HEK293 (cell line): ENCODE results near the gene SYNGR3.

Source experiments
- CTCF ChIP-seq: fragments of 450-650 bp; formaldehyde crosslinking; IDR thresholded peaks from 2 replicates; pipeline ENCODE4 v1.5.1; 2016; ENCODE audit warnings: missing biosample characterization, missing genetic modification characterization
- ZBTB21 ChIP-seq: fragments of 450-650 bp; formaldehyde crosslinking; IDR thresholded peaks from 2 replicates; pipeline ENCODE4 v1.5.1; 2017; ENCODE audit warnings: missing biosample characterization, missing genetic modification characterization
- ZBTB7A ChIP-seq: fragments of 450-650 bp; formaldehyde crosslinking; IDR thresholded peaks from 2 replicates; pipeline ENCODE4 v1.5.1; 2016; ENCODE audit warnings: low read depth, missing biosample characterization, missing genetic modification characterization

- no peak for TF ChIP-seq CTCF (tag by site-specific recombination)
- no peak for TF ChIP-seq ZBTB21 (tag by site-specific recombination)
- no peak for TF ChIP-seq ZBTB7A
These were observed 30.4 kb downstream of the SYNGR3 start for GRCh38 chr16:2019921-2020831.
